ENCODE data around the gene MNAT1.
"Not testable (repeated sequence)": the region's sequence is repeated elsewhere in the genome, so short reads cannot be mapped to it uniquely, and the experiment has no call there.

MNAT1 gene

GRCh38 chr14:60890636-60891035 lies 156.1 kb downstream of the MNAT1 start:
- H3K36me3 ChIP-seq (ENCODE audit: insufficient read depth, low read length); H3K4me3 ChIP-seq (ENCODE audit: low read length); H3K4me1 ChIP-seq (ENCODE audit: insufficient read depth, low read length); H3K27ac ChIP-seq (ENCODE audit: low read depth, low read length); H3K9me3 ChIP-seq (ENCODE audit: insufficient read depth, low read depth, low read length); H3K27me3 ChIP-seq (ENCODE audit: insufficient read depth, low read length); H3K9ac ChIP-seq (ENCODE audit: low read depth, low read length): not testable (repeated sequence)
- 95% methylated on average over 3 of the region's 3 CpGs for WGBS

DNA sequence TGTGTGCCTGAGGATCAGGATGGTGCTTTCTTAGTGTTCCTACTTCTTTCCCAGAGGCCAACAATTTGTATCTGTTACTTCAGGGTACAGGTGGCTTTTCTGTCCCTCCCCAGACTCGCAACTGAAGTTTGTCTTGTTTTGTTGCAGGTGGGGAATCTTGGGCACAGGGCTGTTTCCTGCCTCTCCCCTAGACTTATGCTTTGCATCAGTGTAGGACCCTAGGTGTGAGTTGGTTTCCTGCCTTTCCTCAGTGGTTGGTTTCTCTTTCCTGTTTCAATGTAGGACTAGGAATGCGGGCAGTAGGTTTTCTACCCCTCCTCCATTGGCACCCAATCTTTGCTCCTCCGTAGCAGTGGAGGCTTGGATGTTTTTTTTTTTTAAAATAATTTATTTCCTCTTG lies 159.3 kb downstream of the MNAT1 start:
- no peaks in the 10 kb centered on the region for H3K27me3 ChIP-seq (ENCODE audit: insufficient read depth, low read length)
- no peak overlapping the region for H3K4me3 ChIP-seq (ENCODE audit: low read length)
- no peaks in the 10 kb centered on the region for H3K36me3 ChIP-seq (ENCODE audit: insufficient read depth, low read length)
- H3K27ac ChIP-seq (ENCODE audit: low read depth, low read length), result no peak overlapping the region
- H3K9ac ChIP-seq (ENCODE audit: low read depth, low read length), result no peak overlapping the region
- WGBS, result 82% methylated on average over 1 of the region's 3 CpGs
- no peaks in the 10 kb centered on the region for H3K9me3 ChIP-seq (ENCODE audit: insufficient read depth, low read depth, low read length)
- 0 out of 2 replicates have a peak, but pooled peaks cover 3% of the 10 kb centered on the region for H3K4me1 ChIP-seq (ENCODE audit: insufficient read depth, low read length)

- Histone ChIP-seq H3K4me1 (ENCODE audit: insufficient read depth, low read length) (0 out of 2 replicates have a peak, but pooled peaks cover 3% of the 10 kb centered on the region), H3K9ac (ENCODE audit: low read depth, low read length) (no peak overlapping the region), H3K36me3 (ENCODE audit: insufficient read depth, low read length) (no peaks in the 10 kb centered on the region)
Observed at GRCh38 chr14:60904381-60904780, 169.8 kb downstream of the MNAT1 start.

DNA sequence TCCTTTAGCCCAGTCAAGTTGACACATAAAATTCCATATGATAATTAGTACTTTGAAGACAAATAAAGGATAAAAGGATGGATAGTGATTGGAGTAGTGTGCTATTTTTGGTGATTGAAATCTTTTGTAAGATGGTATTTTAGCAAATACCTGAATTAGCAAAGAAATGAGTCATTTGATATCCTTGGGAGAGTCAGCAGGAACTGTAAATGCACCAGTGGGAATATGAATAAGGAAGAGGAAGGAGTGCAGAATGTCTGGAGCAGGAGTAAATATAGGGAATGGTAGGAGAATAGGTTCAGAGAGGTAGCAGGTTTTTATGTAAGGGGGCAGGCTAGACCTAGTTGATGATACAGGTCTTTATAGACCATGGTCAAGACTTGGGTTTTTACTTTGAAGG lies 171.4 kb downstream of the MNAT1 start:
- no peak overlapping the region for H3K9ac ChIP-seq (ENCODE audit: low read depth, low read length)
- no peak overlapping the region for H3K27ac ChIP-seq (ENCODE audit: low read depth, low read length)
- H3K27me3 ChIP-seq (ENCODE audit: insufficient read depth, low read length), result no peaks in the 10 kb centered on the region
- 0 out of 2 replicates have a peak, but pooled peaks cover 3% of the 10 kb centered on the region for H3K4me1 ChIP-seq (ENCODE audit: insufficient read depth, low read length)
- H3K9me3 ChIP-seq (ENCODE audit: insufficient read depth, low read depth, low read length), result no peaks in the 10 kb centered on the region
- no peaks in the 10 kb centered on the region for H3K36me3 ChIP-seq (ENCODE audit: insufficient read depth, low read length)
- no peak overlapping the region for H3K4me3 ChIP-seq (ENCODE audit: low read length)

More at GRCh38 chr14:60904381-60904780, 169.8 kb downstream of the MNAT1 start:
- H3K27ac ChIP-seq (ENCODE audit: low read depth, low read length), result no peak overlapping the region
- no peaks in the 10 kb centered on the region for H3K9me3 ChIP-seq (ENCODE audit: insufficient read depth, low read depth, low read length)
- H3K4me3 ChIP-seq (ENCODE audit: low read length), result no peak overlapping the region
- no peaks in the 10 kb centered on the region for H3K27me3 ChIP-seq (ENCODE audit: insufficient read depth, low read length)

DNA sequence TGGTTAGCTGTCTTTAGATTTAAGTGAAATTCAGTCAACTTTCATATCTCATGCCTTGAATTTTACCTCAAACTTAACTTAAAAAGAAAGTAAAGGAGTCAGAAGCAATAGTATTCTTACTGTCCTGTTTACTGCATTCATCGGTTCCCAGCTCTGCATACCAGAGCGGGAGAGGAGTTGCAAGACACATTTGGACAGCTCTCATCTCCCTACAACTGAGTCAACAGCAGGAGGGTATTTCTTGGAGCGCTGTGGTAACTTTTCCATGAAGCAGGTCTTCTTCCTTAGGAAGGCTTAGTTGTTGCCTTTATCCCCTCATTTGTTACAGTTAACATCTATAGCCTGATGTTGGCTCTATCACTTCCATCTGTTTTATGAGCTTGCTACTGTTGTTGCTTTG lies 181.2 kb downstream of the MNAT1 start:
- Histone ChIP-seq H3K36me3 (ENCODE audit: insufficient read depth, low read length) (no peaks in the 10 kb centered on the region), H3K9me3 (ENCODE audit: insufficient read depth, low read depth, low read length) (peaks cover 6% of the 10 kb centered on the region; the same call in 1 of the 2 replicates)

DNA sequence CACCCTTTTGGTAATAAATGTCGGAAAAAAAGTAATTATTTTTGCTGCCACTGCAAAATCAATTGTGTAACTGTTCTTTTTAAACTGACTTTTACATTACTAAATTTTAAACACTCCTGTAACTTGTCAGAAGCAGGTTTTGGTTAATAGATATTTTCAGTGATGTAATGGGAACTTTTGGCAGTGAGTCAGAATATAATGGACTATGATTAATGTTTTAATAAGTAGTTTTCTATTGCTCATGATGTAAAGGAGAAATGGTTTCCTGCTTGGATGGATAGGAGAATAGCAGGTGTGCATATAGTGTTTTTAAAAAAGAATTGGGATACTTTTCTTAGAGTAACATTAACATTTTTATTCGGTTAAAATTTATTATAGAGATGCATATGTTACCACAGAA lies 187.5 kb downstream of the MNAT1 start:
- Histone ChIP-seq H3K36me3 (ENCODE audit: insufficient read depth, low read length) (no peaks in the 10 kb centered on the region), H3K4me3 (ENCODE audit: low read length) (no peak overlapping the region), H3K9me3 (ENCODE audit: insufficient read depth, low read depth, low read length) (no peaks in the 10 kb centered on the region), H3K4me1 (ENCODE audit: insufficient read depth, low read length) (no peaks in the 10 kb centered on the region), H3K27ac (ENCODE audit: low read depth, low read length) (no peak overlapping the region), H3K9ac (ENCODE audit: low read depth, low read length) (no peak overlapping the region), H3K27me3 (ENCODE audit: insufficient read depth, low read length) (no peaks in the 10 kb centered on the region)
- 100% methylated on average over 1 of the region's 2 CpGs for WGBS

More for the DNA sequence above, 181.2 kb downstream of the MNAT1 start:
- H3K9ac ChIP-seq (ENCODE audit: low read depth, low read length), result no peak overlapping the region
- no peak overlapping the region for H3K27ac ChIP-seq (ENCODE audit: low read depth, low read length)
- H3K4me3 ChIP-seq (ENCODE audit: low read length), result no peak overlapping the region
- no peaks in the 10 kb centered on the region for H3K27me3 ChIP-seq (ENCODE audit: insufficient read depth, low read length)
- whole genome bisulfite sequencing, result 85% methylated on average over 3 of the region's 3 CpGs
- H3K4me1 ChIP-seq (ENCODE audit: insufficient read depth, low read length), result no peaks in the 10 kb centered on the region

DNA sequence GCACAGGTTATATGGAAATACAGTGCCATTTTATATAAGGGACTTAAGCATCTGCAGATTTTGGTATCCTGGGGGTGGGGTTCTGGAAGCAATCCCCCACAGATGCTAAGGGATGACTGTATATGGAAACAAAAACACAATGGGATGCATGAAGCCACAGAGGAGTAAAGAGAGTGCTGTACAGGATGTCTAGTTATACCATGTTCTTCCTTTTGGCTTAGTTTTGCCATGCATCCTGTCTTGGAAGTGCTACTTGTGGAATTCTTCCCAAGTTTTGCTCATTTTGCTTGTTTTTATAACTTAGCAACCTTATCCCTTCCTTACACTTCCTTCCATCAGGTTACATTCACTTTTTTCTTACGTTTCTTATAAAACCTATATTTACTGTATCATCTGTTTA lies 190.7 kb downstream of the MNAT1 start:
- H3K4me1 ChIP-seq (ENCODE audit: insufficient read depth, low read length), result no peaks in the 10 kb centered on the region
- no CpG with 5 or more reads among the region's 1 CpG for WGBS
- no peak overlapping the region for H3K4me3 ChIP-seq (ENCODE audit: low read length)
- no peaks in the 10 kb centered on the region for H3K27me3 ChIP-seq (ENCODE audit: insufficient read depth, low read length)
- H3K9me3 ChIP-seq (ENCODE audit: insufficient read depth, low read depth, low read length), result no peaks in the 10 kb centered on the region
- H3K36me3 ChIP-seq (ENCODE audit: insufficient read depth, low read length), result no peaks in the 10 kb centered on the region
- no peak overlapping the region for H3K9ac ChIP-seq (ENCODE audit: low read depth, low read length)
- H3K27ac ChIP-seq (ENCODE audit: low read depth, low read length), result no peak overlapping the region

GRCh38 chr14:60926002-60926401 lies 191.4 kb downstream of the MNAT1 start:
- Histone ChIP-seq H3K9me3 (ENCODE audit: insufficient read depth, low read depth, low read length) (no peaks in the 10 kb centered on the region), H3K27me3 (ENCODE audit: insufficient read depth, low read length) (no peaks in the 10 kb centered on the region), H3K4me3 (ENCODE audit: low read length) (no peak overlapping the region), H3K9ac (ENCODE audit: low read depth, low read length) (no peak overlapping the region), H3K27ac (ENCODE audit: low read depth, low read length) (no peak overlapping the region), H3K4me1 (ENCODE audit: insufficient read depth, low read length) (no peaks in the 10 kb centered on the region), H3K36me3 (ENCODE audit: insufficient read depth, low read length) (no peaks in the 10 kb centered on the region)
- WGBS, result 94% methylated on average over 3 of the region's 3 CpGs

GRCh38 chr14:60931218-60931617 lies 196.7 kb downstream of the MNAT1 start:
- WGBS, result 100% methylated on average over 1 of the region's 1 CpG
- H3K27ac ChIP-seq (ENCODE audit: low read depth, low read length), result no peak overlapping the region
- no peaks in the 10 kb centered on the region for H3K4me1 ChIP-seq (ENCODE audit: insufficient read depth, low read length)
- H3K9ac ChIP-seq (ENCODE audit: low read depth, low read length), result no peak overlapping the region
- H3K36me3 ChIP-seq (ENCODE audit: insufficient read depth, low read length), result no peaks in the 10 kb centered on the region
- no peak overlapping the region for H3K4me3 ChIP-seq (ENCODE audit: low read length)
- no peaks in the 10 kb centered on the region for H3K9me3 ChIP-seq (ENCODE audit: insufficient read depth, low read depth, low read length)
- H3K27me3 ChIP-seq (ENCODE audit: insufficient read depth, low read length), result no peaks in the 10 kb centered on the region

DNA sequence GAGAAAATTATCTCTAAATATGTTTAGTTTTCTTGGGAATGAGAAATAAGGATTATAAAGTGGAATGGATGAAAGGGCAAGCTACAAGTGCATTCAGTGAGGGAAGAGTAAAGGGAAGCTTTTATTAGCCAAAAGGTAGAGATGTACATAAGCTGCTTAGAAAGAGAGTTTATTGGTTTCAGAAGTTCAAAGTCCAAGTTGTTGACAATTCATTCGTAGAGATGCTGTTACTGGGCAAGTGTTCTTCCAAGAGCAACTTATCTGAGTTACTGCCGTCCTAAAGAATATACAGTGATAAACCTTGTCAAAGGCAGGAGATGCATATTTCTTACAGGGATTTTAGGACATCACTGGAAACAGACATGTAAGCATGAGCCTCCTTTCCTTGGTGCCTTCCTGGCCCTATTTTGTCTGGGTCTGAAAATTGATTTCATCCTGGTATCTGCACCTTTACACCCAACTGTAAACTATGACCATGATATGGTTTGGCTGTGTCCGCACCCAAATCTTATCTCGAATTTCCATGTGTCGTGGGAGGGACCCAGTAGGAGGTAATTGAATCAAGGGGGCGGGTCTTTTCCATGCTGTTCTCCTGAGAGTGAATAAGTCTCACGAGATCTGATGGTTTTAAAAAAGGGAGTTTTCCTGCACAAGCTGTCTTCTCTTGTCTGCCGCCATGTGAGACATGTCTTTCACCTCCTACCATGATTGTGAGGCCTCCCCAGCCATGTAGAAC lies 199.5 kb downstream of the MNAT1 start:
- H3K27ac ChIP-seq (ENCODE audit: low read depth, low read length), result no peak overlapping the region
- H3K4me1 ChIP-seq (ENCODE audit: insufficient read depth, low read length), result no peaks in the 10 kb centered on the region
- H3K9me3 ChIP-seq (ENCODE audit: insufficient read depth, low read depth, low read length), result no peaks in the 10 kb centered on the region
- no peaks in the 10 kb centered on the region for H3K27me3 ChIP-seq (ENCODE audit: insufficient read depth, low read length)
- no peak overlapping the region for H3K4me3 ChIP-seq (ENCODE audit: low read length)
- no peaks in the 10 kb centered on the region for H3K36me3 ChIP-seq (ENCODE audit: insufficient read depth, low read length)
- WGBS, result 90% methylated on average over 8 of the region's 8 CpGs
- H3K9ac ChIP-seq (ENCODE audit: low read depth, low read length), result no peak overlapping the region

GRCh38 chr14:60935319-60935718 lies 200.8 kb downstream of the MNAT1 start:
- Histone ChIP-seq H3K9ac (ENCODE audit: low read depth, low read length) (no peak overlapping the region), H3K27ac (ENCODE audit: low read depth, low read length) (no peak overlapping the region), H3K36me3 (ENCODE audit: insufficient read depth, low read length) (no peaks in the 10 kb centered on the region), H3K4me1 (ENCODE audit: insufficient read depth, low read length) (no peaks in the 10 kb centered on the region), H3K27me3 (ENCODE audit: insufficient read depth, low read length) (no peaks in the 10 kb centered on the region), H3K4me3 (ENCODE audit: low read length) (no peak overlapping the region), H3K9me3 (ENCODE audit: insufficient read depth, low read depth, low read length) (no peaks in the 10 kb centered on the region)

GRCh38 chr14:60943637-60944032 lies 209.1 kb downstream of the MNAT1 start:
- H3K9ac ChIP-seq (ENCODE audit: low read depth, low read length), result no peak overlapping the region

More at GRCh38 chr14:60943637-60944032, 209.1 kb downstream of the MNAT1 start:
- Histone ChIP-seq H3K4me3 (ENCODE audit: low read length) (no peak overlapping the region), H3K27ac (ENCODE audit: low read depth, low read length) (no peak overlapping the region), H3K9me3 (ENCODE audit: insufficient read depth, low read depth, low read length) (no peaks in the 10 kb centered on the region), H3K36me3 (ENCODE audit: insufficient read depth, low read length) (no peaks in the 10 kb centered on the region), H3K4me1 (ENCODE audit: insufficient read depth, low read length) (peaks cover 15% of the 10 kb centered on the region; the same call in 1 of the 2 replicates), H3K27me3 (ENCODE audit: insufficient read depth, low read length) (no peaks in the 10 kb centered on the region)
- WGBS, result no CpG with 5 or more reads among the region's 1 CpG

Data from HUES64 (cell line).